Mesendoderm (in vitro differentiated cells): ENCODE results near the gene SRMS.

Experiments
- DNase-seq: peaks from one replicate; pipeline ENCODE4 v3.0.0; 2013
- H2AK5ac ChIP-seq: 2 replicates; pipeline ENCODE4 v1.6.1; 2013; ENCODE audit warnings: low read length, inconsistent platforms
- H2BK120ac ChIP-seq: 2 replicates; pipeline ENCODE4 v1.6.1; 2013; ENCODE audit warnings: low read depth, mild to moderate bottlenecking, low read length, moderate library complexity, mixed read lengths
- H2BK15ac ChIP-seq: replicated peaks from 2 replicates; pipeline ENCODE4 v1.6.1; 2013; ENCODE audit warnings: low read depth, mild to moderate bottlenecking, moderate library complexity
- H2BK5ac ChIP-seq: 2 replicates; pipeline ENCODE4 v1.6.1; 2013; ENCODE audit warnings: low read length, inconsistent platforms
- H3K18ac ChIP-seq: 2 replicates; pipeline ENCODE4 v1.6.1; 2013; ENCODE audit warnings: mild to moderate bottlenecking, low read length, mixed read lengths
- H3K23ac ChIP-seq: one replicate; pipeline ENCODE4 v1.6.1; 2013; ENCODE audit warnings: low read length
- H3K27ac ChIP-seq: 2 replicates; pipeline ENCODE4 v1.5.1; 2013; ENCODE audit warnings: low read depth, mild to moderate bottlenecking, inconsistent platforms, low read length, moderate library complexity
- H3K27me3 ChIP-seq: 2 replicates; pipeline ENCODE4 v1.6.1; 2013; ENCODE audit warnings: low read length, control low read depth, mild to moderate bottlenecking, inconsistent platforms; ENCODE audit not compliant: insufficient read depth, poor library complexity
- H3K36me3 ChIP-seq: 2 replicates; pipeline ENCODE4 v1.6.1; 2013; ENCODE audit warnings: low read length, inconsistent platforms; ENCODE audit not compliant: control insufficient read depth, insufficient read depth
- H3K4ac ChIP-seq: one replicate; pipeline ENCODE4 v1.6.1; 2013; ENCODE audit warnings: low read depth, mild to moderate bottlenecking, low read length, moderate library complexity
- H3K4me1 ChIP-seq: 2 replicates; pipeline ENCODE4 v1.6.1; 2013; ENCODE audit warnings: low read depth, low read length, inconsistent platforms; ENCODE audit not compliant: control insufficient read depth
- H3K4me2 ChIP-seq: 2 replicates; pipeline ENCODE4 v1.6.1; 2013; ENCODE audit warnings: low read length
- H3K4me3 ChIP-seq: 2 replicates; pipeline ENCODE4 v1.5.1; 2013; ENCODE audit warnings: mild to moderate bottlenecking, low read length
- H3K56ac ChIP-seq: one replicate; pipeline ENCODE4 v1.6.1; 2013; ENCODE audit warnings: low read length
- H3K79me1 ChIP-seq: 2 replicates; pipeline ENCODE4 v1.6.1; 2013; ENCODE audit warnings: low read length, inconsistent platforms
- H3K79me2 ChIP-seq: 2 replicates; pipeline ENCODE4 v1.6.1; 2013; ENCODE audit warnings: mild to moderate bottlenecking, low read length; ENCODE audit not compliant: control insufficient read depth, insufficient read depth
- H3K9ac ChIP-seq: 2 replicates; pipeline ENCODE4 v1.6.1; 2013; ENCODE audit warnings: low read length, inconsistent platforms
- H4K5ac ChIP-seq: one replicate; pipeline ENCODE4 v1.6.1; 2013; ENCODE audit warnings: low read length
- H4K8ac ChIP-seq: one replicate; pipeline ENCODE4 v1.6.1; 2013; ENCODE audit warnings: low read depth, mild to moderate bottlenecking, control low read depth, low read length, moderate library complexity
- WGBS: extraction: QIAGEN DNeasy Blood & Tissue Kit; methylation state at CpG from one replicate; pipeline ENCODE4 v1.1.7; 2013; ENCODE audit warnings: low lambda C conversion rate, missing lambda C conversion rate; ENCODE audit not compliant: insufficient coverage; ENCODE audit errors: extremely low coverage; 5-methylcytosine and 5-hydroxymethylcytosine counted together

Gene SRMS

DNA sequence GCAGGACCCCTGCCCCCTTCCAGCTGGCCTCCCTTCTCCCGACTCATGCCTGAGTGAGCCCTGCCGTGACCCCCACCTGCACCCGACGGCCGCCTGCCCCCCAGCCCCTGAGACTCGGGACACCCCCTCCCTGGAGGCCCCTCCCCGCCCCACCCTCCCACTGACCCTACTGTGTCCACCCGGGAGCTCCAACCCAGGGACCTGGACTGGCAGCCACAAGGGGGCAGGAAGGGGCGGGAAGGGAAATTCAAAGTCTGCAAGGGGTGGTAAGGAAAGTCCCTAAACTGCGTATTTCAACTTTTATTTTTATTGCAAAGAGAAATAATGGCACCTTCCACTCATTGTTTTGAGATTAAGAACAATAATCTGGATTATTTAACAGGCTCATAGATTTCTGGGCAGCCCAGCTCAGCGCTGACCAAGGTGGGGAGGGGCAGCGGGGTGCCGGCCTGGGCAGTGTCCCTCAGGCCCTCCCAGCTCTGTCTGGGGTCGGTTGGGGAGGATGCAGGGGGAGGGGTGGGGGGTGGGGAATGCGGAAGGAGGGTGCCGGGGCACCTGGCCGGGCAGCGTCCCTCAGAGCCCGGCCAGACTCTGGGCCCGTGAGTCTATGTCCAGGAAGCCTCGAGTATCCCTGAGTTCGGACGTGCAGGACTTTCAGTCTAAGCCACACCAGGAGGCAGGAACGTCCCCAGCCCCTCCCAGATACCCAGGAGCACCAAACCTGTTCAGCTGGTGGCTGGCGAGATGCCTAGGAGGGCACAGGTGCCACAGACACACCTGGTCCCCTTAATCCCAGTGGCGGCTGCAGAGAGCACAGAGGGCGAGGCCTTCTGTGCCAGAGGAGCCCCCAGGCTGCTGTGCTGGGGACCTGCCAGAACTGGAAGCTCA is 9.1 kb downstream of the SRMS start:
- H3K4me2 ChIP-seq = no peak overlapping the region
- H3K79me1 ChIP-seq = no peaks in the 10 kb centered on the region
- H2BK120ac ChIP-seq = no peak overlapping the region
- no peak overlapping the region for H2BK5ac ChIP-seq
- no peak overlapping the region for H2AK5ac ChIP-seq
- H3K27ac ChIP-seq = no peak overlapping the region
- H4K5ac ChIP-seq = no peak overlapping the region
- no peak overlapping the region for H3K4me3 ChIP-seq
- no peaks in the 10 kb centered on the region for H3K36me3 ChIP-seq
- H2BK15ac ChIP-seq = no peak overlapping the region
- H3K23ac ChIP-seq = no peak overlapping the region
- no peaks in the 10 kb centered on the region for H3K79me2 ChIP-seq
- no CpG with 5 or more reads among the region's 27 CpGs for WGBS
- H3K4me1 ChIP-seq = no peaks in the 10 kb centered on the region
- H4K8ac ChIP-seq = no peak overlapping the region
- no peak overlapping the region for H3K9ac ChIP-seq
- no peak overlapping the region for H3K4ac ChIP-seq
- H3K18ac ChIP-seq = no peak overlapping the region
- H3K27me3 ChIP-seq = no peaks in the 10 kb centered on the region
- DNase-seq = no peak
- peak overlapping the region; percentile 83 for H3K56ac ChIP-seq

DNA sequence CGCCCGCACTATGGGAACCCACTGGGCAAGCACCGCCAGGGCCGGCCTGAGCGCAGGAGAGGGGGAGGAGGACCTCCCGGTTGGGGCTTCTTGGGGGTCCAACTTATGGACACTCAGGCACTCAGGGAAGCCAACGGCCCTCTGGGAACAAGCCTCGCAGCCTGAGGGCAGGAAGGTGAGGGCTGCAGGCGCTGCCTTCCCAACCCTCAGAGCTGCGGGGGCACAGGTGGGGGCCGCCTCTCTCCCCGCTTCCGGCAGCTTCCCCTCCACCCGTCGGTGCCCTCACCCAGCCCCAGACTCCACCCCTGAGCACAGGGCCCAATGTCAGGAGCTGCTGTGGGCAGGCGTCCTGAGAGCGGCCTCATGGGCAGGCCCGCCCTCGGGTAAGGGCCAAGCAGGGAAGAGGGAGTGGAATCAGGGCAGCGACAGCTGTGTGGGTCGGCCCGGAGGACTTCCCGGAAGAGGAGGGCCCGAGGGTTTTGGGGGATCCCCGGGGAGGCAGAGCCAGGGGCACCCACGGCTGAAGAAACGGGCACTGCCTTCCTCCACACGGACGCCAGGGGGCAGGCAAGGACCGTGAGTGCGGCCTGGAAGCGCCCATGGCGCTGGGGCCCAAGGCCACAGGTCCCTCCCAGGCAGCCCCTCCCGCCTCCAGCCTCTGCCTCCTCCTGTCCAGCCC is 9.9 kb downstream of the SRMS start:
- Histone ChIP-seq H3K4me2 (peak overlapping the region; percentile 38), H3K56ac (peak overlapping the region; percentile 83), H3K36me3 (no peaks in the 10 kb centered on the region), H2BK5ac (no peak overlapping the region), H2AK5ac (no peak overlapping the region), H3K27ac (no peak overlapping the region), H3K4ac (no peak overlapping the region), H4K5ac (no peak overlapping the region), H3K23ac (no peak overlapping the region), H3K4me1 (no peaks in the 10 kb centered on the region), H3K4me3 (no peak overlapping the region), H4K8ac (no peak overlapping the region), H2BK15ac (no peak overlapping the region), H3K79me1 (no peaks in the 10 kb centered on the region), H3K18ac (no peak overlapping the region), H3K79me2 (no peaks in the 10 kb centered on the region), H3K9ac (peak overlapping the region; percentile 71), H2BK120ac (no peak overlapping the region), H3K27me3 (no peaks in the 10 kb centered on the region)
- peak; percentile 87 for DNase-seq
- no CpG with 5 or more reads among the region's 34 CpGs for WGBS

- Histone ChIP-seq H3K79me2 (no peaks in the 10 kb centered on the region), H3K27ac (no peak within 1 kb of the TSS), H2BK15ac (no peak within 1 kb of the TSS), H3K18ac (no peak within 1 kb of the TSS), H3K4ac (no peak within 1 kb of the TSS), H3K79me1 (no peaks in the 10 kb centered on the region), H4K5ac (no peak within 1 kb of the TSS), H3K9ac (peak within 1 kb of the TSS; percentile 71), H3K4me2 (peak within 1 kb of the TSS; percentile 38), H3K56ac (peak within 1 kb of the TSS; percentile 83), H3K23ac (no peak within 1 kb of the TSS), H3K36me3 (no peaks in the 10 kb centered on the region), H3K27me3 (no peaks in the 10 kb centered on the region), H3K4me3 (no peak within 1 kb of the TSS), H2BK5ac (no peak within 1 kb of the TSS), H3K4me1 (no peaks in the 10 kb centered on the region), H2BK120ac (no peak within 1 kb of the TSS), H2AK5ac (no peak within 1 kb of the TSS), H4K8ac (no peak within 1 kb of the TSS)
- no peak for DNase-seq
- WGBS = no CpG with 5 or more reads among the region's 29 CpGs
Measured at GRCh38 chr20:63536997-63537524, 10.5 kb downstream of the SRMS start, which contains the start of gene PTK6. PTK6 (minus strand) TSS chr20:63537376; CDS start chr20:63537314, 62 bp downstream.

GRCh38 chr20:63536241-63536977 is 11.1 kb downstream of the SRMS start:
- H3K4ac ChIP-seq = no peak overlapping the region
- no peaks in the 10 kb centered on the region for H3K79me2 ChIP-seq
- H3K56ac ChIP-seq = no peak overlapping the region
- H2BK5ac ChIP-seq = no peak overlapping the region
- no peaks in the 10 kb centered on the region for H3K36me3 ChIP-seq
- H3K18ac ChIP-seq = no peak overlapping the region
- no peaks in the 10 kb centered on the region for H3K79me1 ChIP-seq
- no peaks in the 10 kb centered on the region for H3K27me3 ChIP-seq
- no CpG with 5 or more reads among the region's 35 CpGs for WGBS
- no peak overlapping the region for H3K23ac ChIP-seq
- H3K27ac ChIP-seq = no peak overlapping the region
- H3K9ac ChIP-seq = no peak overlapping the region
- no peaks in the 10 kb centered on the region for H3K4me1 ChIP-seq
- H2AK5ac ChIP-seq = no peak overlapping the region
- H2BK120ac ChIP-seq = no peak overlapping the region
- no peak overlapping the region for H4K5ac ChIP-seq
- no peak overlapping the region for H2BK15ac ChIP-seq
- DNase-seq = no peak
- no peak overlapping the region for H4K8ac ChIP-seq
- no peak overlapping the region for H3K4me2 ChIP-seq
- H3K4me3 ChIP-seq = no peak overlapping the region

- Histone ChIP-seq H3K27me3 (no peaks in the 10 kb centered on the region), H3K23ac (no peak overlapping the region), H3K4ac (no peak overlapping the region), H4K5ac (no peak overlapping the region), H3K4me3 (no peak overlapping the region), H3K4me1 (no peaks in the 10 kb centered on the region), H3K79me2 (no peaks in the 10 kb centered on the region), H2BK5ac (no peak overlapping the region), H4K8ac (no peak overlapping the region), H3K56ac (no peak overlapping the region), H3K9ac (no peak overlapping the region), H2BK15ac (no peak overlapping the region), H3K18ac (no peak overlapping the region), H3K79me1 (no peaks in the 10 kb centered on the region), H3K36me3 (no peaks in the 10 kb centered on the region), H3K4me2 (no peak overlapping the region), H2AK5ac (no peak overlapping the region), H2BK120ac (no peak overlapping the region), H3K27ac (no peak overlapping the region)
- no CpG with 5 or more reads among the region's 49 CpGs for WGBS
- DNase-seq = no peak
Measured at GRCh38 chr20:63534831-63535651, 12.5 kb downstream of the SRMS start.
